ENCODE results near the gene TCP11L2.
"Not testable (repeated sequence)": the region's sequence is repeated elsewhere in the genome, so short reads cannot be mapped to it uniquely, and the experiment has no call there.

The TCP11L2 gene

DNA sequence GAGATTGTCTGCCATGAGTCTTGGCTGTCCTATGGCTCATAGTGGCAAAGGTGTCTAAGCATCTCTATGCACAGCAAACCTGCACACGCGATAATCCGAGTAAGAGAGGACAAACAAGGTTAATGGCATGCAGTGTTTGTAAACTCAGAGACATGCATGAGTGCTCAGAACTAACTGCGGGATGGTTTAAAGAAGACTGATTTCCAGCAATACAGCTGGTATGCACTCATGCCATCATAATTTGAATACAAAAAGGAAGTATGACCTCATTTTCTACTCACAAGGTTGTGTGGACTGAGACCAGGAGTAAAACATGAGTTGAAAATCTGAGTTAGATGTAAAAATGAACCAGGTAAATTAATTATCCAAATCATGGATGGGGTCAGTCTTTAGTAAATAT lies 16.6 kb upstream of the TCP11L2 start:
- peak; percentile 19 for DNase-seq

DNA sequence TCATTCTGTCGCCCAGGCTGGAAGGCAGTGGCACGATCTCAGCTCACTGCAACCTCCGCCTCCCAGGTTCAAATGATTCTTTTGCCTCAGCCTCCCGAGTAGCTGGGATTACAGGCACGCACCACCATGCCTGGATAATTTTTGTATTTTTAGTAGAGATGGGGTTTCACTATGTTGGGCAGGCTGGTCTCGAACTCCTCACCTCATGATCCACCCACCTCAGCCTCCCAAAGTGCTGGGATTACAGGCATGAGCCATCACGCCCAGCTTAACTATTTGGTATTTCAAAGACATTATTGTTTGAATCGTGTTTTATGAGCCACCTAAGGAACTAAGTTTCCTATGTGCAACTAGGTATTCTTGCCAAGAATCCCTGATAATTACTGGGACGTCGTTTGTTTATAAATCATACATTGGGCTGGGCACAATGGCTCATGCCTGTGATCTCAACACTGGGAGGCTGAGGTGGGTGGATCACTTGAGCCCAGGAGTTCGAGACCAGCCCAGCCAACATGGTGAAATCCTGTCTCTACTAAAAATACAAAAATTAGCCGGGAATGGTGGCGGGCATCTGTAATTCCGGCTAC lies 15.9 kb upstream of the TCP11L2 start:
- DNase-seq, result not testable (repeated sequence)

DNA sequence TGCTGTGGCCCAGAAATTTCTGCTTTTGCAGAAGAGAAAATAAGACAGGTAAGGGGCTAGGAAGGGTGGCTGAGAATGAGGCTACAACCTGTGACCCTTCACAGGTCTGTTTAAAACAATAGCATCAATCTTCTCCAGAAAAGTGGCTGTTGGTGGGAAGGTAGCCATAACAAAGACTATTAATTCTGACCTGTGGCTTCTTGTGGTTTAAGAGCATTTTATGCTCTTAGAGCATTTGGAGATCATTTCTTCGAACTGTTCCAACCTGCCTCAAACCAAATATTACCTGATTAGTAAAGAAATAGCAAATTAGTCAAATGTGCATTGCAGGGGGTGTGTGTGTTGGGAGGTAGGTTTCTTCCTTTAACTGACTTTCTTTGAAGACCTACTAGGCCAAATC lies 15.2 kb upstream of the TCP11L2 start:
- no peak for DNase-seq

DNA sequence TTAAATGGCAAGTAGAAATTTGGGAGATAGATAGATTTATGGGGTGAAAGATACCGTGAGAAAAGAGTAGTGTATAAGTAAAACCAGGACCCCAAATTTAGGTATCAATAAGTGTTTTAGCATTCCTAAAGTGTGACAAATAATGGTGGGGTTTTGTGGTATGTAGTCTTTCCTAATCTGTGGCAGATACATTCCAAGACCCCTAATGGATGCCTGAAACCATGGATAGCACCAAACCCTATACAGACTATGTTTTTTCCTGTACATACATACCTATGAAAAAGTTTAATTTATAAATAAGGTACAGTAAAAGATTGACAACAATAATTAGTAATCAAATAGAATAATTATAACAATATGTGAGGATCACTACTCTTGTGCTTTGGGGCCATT lies 14.4 kb upstream of the TCP11L2 start:
- DNase-seq, result no peak

DNA sequence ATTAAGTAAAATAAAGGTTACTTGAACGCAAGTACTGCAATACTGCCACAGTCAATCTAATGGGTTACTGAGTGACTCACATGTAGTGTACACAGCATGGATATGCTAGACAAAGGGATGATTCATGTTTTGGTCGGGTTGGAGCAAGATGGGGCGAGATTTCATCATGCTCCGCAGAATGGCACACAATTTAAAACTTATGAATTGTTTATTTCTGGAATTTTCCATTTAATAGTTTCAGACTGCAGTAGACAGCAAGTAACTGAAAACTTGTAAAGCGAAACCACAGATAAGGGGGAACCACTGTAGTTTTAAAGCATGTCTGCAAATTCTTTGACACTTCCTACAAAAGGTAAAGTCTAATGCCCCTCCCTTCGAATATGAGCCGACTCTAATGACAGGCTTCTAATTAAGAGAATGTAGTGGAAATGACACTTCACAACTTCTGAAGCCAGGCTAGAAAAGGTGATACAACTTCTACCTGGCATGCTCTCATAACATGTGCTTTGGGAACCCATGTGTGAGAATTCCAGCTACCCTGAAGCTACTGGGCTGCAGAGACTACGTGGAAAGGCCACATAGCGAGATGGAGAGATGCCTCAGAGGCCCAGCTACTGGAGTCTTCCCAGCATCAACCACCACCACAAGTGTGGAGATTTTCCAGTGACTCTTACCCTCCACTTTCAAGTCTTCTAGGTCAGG lies 13.9 kb upstream of the TCP11L2 start:
- DNase-seq, result peak; percentile 86

DNA sequence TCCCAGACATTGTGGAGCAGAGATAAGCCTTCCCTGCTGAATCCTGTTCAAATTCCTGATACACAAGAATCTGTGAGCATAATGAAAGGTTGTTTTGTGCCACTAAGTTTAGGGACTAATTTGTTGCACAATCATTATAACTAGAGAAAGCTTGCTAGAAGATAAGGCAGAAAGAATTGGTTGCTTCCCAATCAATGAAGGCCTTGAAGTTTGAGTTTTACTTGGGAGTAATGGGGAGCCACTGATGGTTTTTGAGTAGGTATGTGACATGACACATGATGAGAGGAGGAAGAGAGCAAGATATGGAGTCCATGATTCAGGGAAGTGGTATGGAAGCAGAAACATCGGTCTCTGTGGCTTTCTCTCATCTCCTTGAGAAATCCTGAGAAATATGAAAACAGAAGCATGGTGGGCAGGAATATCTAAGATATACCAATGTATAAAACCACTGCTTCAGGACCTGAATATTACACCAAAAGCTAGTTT lies 13.3 kb upstream of the TCP11L2 start:
- no peak for DNase-seq

DNA sequence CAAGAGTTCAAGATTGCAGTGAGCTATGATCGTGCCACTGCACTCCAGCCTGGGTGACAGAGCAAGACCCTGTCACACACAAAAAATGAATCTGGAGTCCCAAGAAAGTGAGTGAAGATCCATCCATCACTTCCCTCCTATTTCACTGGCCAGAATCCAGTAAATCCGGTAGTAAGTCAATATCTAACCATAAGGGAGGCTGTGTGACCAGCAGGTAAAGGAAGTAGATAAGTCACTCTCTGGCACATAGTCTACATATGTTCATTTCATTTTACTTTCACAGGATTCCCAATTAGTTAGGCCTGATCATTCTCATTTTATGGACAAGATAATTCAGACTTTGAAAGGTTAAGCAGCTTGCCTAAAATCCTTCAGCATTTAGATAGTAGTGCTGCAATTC lies 11.9 kb upstream of the TCP11L2 start:
- no peak for DNase-seq

DNA sequence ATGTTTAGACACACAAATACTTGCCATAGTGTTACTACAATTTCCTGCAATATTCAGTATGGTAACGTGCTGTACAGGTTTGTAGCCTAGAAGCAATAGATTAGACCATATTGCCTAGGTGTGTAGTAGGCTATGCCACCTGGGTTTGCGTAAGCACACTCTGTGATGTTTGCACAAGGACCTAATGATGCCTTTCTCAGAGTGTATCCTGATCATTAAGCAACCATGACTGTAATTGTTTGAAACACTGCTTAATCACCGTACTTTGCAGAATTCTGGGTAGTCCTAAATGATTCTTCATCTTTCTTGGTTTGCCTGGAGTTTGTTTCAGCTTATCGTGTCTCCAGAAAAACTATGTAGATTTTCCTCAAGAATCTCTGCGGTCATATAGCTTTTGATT lies 11.2 kb upstream of the TCP11L2 start:
- DNase-seq, result no peak

DNA sequence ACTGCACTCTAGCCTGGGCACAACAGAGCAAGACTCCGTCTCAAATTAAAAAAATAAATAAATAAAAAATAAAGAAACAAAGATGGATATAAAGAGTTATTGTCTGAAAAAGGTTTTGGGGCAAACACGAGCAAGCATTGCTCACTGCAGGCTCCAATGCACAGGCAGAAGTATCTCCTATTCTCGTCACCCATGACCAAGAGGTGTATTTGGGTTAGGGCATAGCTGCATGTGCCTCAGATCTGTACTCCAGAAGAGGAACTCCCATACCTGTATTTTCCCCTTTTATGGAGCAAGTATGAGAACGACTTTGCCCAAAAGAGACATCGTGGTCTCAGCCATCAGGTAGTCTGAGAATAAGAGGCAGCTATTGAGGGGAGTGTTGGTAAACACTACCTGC lies 10.2 kb upstream of the TCP11L2 start:
- no peak for DNase-seq

DNA sequence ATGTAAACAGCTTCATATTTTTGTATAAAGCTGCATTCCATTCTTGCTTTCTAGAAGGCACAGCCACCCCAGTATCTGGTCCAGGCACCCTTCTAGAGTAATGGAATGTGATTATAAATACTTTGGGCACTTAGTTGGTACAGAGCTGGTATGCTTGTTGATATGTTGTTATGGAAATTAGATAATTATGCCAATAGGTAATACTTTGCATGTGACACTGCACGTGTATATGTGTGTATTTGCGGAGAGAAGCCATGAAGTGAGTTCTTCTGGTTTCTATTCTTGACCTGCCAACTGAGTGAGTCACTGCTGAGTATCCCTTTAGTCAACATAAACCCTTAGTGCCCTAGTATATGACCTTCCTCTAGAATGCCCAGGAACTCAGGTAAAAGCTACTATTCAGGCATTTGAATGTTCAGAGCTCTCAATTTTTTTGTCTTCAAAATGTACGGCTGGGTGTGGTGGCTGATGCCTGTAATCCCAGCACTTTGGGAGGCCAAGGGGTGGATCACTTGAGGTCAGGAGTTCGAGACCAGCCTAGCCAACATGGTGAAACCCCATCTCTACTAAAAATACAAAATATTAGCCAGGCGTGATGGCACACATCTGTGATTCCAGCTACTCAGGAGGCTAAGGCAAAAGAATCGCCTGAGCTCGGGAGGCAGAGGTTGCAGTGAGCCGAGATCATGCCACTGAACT lies 6.2 kb upstream of the TCP11L2 start:
- DNase-seq, result peak; percentile 21

DNA sequence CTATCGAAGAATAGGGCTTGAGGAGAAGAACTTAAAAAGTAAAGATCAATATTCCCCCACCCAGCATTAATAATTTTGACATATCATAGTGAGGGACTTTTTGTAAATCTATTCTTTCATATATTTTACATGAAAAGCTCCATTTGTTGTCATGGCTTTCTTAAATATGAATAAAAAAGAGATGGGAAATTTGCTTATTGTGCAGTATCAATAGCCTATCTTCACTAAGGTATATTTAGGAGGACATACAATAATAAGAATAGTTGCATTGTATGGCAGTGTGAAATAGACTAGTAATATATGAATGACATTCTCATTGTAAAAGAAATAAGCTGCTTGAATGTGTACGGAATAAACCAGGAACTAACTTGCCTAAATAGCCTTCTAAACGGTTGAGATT lies 5.5 kb upstream of the TCP11L2 start:
- no peak for DNase-seq

DNA sequence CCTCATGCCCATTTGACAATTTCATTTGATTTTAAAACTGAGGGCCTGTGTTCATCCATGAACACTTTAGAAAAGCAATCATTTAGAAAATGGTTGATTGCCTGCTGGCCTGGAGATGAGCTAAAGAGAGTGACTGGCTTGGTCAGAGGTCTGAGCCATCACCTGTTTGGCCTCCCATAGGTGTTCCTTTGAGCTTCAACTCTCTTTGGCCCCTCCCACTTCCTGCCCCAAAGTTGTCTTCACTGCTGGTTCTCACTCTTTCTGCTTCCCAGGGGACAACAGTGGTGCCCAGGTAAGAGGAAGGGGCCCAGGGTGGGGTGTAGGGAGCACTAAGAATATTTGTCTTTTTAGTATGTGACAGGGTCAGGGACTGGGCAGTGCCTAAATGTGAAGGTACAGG lies 4.9 kb upstream of the TCP11L2 start:
- no peak for DNase-seq

DNA sequence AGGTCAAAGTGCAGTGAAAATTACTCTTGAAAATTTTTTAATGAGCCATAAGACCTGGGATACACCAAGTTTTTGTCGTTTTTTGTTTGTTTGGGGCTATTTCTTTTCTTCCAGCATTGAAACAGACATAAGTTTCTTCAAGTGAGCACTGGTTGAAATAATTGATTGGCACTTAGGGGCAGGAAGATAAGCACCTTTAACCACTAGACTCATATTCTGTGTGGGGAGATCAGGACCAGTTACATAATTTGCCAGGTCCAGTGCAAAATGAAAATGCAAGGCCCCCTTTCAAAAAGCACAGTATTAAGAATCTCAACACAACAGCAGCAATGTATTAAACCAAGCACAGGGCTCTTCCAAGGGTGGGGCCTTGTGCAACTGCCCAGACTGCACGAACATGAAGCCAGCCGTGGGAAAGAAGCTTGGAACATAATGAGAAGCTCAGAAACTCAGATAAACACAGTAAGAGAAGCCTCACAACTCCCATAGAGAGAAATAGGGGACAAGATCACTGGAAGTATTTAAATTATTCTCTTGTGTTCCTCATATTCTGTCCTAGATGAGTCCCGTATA lies 3.2 kb upstream of the TCP11L2 start:
- no peak for DNase-seq

DNA sequence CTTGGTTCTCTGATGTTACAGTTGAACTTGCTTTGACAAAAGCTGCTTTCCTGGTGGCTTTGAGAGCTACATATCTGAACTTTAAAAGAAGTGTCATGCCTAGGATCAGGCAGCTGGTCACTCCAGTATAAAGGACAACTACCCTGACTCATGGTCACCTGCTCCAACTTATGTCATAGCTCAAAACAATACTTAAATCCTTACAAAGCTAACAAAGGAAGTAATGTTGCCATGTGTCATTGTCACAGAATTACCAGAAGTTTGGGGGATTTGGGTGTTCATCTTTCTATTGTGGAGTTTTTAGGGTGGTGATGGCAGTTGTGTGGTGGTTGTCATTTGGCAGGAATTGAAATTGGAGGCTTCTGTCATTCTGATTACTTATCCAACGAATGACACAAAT lies 1.8 kb upstream of the TCP11L2 start:
- peak; percentile 73 for DNase-seq

DNA sequence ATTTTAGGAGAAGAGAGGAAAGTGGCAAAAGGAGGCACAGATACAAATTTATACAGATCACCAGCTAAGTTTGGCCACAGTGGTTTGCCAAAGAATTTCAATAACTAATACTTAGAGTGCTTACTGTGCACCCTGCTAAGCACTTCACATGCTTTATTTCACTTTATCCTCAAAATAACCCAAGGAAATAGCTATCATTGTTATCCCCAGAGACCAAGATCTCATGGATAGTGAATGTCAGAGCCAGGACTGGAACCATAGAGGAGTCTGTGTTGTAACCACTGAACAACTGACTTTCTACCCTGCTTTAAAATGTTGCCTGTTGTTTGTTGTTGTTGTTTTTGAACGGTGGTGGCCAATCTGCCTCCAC lies 1.3 kb upstream of the TCP11L2 start:
- DNase-seq, result no peak

DNA sequence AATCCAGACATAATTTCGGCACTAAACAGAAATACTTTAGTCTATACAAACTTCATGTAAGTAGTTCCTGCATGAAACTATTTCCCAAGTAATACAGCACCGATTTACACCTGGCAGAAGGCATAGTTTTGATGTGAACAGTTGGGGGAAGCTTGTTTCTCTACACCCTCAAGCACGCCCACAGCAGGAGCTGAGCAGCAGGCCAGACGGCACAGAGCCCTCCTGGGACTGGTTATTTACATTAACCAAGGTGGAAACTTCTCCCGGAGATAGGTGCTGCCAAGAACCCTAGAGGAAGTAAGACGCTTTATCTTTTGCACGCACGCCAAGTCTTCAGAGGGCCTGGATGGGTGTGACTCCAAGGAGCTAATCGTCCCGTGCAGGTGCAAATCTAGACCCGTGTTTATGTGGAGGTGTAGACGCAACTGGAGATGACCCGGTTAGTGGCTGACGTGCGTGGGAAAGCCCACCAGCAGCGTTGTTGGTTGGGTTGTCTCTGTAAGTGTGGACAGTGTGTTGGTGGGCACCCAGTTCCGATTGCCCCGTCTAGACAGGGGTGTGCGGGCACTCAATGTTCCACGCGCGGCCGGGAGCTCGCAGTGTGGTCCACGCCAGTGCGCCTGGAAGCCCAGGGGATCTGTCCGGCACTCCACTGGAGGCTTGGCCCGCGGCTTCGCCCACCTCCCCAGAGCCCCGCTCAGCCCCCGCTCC lies 767 bp upstream of the TCP11L2 start:
- DNase-seq, result no peak

DNA sequence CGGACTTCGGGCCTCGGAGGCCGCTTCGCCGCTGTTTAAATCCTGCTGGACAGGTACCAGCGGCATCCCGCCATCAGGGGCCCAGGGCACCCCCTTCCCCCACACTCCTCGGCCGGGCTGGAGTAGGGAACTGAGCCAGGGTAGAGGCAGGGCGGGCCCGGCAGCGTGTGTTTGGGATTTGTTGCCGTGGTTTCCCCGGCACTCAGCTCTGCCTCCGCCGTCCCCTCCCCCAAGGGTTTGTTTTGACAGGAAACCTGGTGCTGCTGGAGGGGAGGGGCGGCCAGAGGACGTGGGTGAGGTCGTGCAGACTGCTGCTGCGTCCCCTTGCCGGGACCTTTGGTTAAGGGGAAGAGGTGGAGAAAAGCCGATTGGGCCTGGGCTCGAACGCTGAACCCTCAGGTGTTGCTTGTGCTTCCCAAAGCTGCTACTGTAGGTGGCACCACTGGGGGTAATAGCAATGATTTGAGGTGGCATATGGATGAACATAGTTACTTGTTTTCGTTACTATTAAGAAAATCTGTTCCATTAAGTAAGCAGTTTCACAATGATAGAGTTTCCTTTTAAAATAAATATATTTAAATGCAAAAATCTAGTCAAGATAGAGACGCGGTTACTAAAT lies 778 bp downstream of the TCP11L2 start:
- DNase-seq, result peak; percentile 62

DNA sequence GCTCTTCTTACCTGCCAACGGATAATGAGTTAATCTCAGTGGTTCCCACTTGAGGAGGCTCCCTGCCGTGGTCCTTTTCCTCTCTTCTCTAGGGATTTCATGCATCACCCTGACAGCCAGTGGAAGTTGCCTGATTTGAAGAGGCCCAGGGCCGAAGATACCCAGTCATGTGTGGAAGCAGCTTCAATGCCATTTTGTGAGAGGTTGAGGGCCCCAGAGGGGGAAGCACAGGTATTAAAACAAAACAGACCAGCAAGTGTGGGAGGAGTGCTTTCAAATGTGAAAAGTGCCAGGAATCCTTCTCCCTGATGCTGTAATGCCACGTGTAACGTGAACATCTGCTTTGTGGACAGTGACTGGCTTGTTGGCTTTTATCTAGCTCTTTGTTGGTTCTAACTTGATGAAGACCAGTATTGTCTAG lies 1.5 kb downstream of the TCP11L2 start:
- DNase-seq, result no peak

DNA sequence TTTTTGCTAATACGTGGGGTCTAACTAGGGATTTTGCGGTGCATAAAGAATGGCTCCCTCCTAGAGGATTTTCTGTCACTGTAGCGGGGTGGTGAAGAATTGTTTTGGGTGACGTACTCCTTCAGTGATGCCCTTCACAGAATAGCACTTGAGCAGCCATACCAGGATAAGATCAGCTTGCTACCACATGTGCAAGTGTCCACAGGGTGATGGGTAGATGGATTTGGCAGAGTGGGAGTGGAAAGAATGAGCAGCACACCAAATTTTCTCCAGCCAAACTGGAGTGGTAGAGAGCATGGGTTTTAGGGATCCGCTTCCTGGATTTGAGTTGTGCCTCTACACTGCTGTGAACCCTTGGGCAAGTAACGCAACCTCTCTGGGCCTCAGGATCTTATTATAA lies 2.3 kb downstream of the TCP11L2 start:
- DNase-seq, result no peak

DNA sequence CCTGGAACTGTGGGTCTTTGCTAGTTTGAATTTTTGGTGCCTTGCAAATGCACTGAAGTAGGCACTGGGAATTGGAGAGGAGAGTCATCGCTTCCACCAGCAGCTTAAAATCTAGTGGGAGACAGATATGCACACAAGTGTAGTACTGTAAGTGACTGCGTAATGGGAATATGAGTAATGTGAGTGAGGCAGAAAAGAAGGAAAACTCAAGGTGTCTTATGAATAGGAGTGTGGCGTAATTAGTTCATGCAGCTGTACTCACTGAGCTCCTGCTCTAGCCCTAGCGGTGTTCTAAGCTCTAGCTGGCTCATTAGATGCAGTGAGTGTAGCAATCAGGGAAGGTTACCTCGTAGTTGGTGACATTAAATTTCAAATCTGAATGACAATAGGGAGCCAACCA lies 2.8 kb downstream of the TCP11L2 start:
- DNase-seq, result no peak

DNA sequence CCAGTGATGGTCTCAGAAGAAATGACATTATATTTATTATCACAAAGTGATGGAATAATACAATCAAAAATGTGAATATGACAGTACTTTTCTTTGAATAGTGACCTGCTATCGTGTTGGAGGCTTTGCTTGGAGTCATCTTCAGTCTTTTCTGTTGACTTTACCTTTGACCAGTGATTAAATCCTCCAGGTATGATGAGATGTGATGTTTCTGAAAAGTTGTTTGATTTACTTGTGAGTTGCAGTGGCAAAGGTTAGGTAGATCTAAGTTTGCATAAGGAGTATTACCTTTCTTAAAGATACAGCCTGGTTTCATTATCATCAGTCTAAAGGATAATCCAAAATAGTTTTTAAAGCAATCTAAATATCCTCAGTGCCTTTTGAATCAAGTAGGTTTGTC lies 4.6 kb downstream of the TCP11L2 start:
- DNase-seq, result no peak

DNA sequence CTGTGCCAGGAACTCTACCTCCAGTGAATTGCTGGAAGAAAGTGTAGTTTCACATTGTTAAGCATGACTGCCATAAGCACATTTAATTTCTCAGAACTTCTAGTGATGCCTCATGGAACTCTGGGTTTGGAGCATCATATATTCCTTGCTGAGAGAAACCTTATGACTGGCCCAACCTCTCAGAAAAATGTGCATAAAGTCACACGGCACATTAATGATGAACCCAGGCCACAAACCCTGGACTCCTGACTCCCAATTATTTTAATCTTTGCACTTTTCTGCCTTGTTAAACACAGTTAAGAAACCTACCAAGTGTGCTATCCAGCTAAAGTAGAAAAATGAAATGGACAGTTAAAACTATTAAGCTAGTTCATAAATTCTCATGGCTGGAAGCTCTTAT lies 5.6 kb downstream of the TCP11L2 start:
- DNase-seq, result no peak

DNA sequence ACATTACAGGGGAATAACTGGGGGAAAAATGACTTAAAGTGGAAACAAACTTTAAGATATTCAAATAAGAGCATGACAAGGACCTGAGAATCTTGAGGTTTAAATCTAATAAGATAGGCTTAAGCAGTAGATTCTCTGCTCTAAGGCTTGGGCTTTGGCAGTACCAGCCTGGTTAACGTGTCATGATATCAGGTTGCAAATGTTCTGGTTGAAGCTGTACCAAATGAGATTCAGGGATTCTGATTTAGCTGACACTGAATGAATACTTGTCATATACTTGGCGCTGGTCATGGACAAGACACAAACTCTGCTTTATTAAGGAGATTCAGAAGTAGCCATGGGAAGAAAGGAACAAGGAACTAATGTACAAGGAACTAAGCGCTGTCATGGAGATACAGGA lies 6.1 kb downstream of the TCP11L2 start:
- no peak for DNase-seq

All from suppressor macrophage treated with lipopolysaccharide for 4 hours (primary cell).